ENCODE data around the gene PRPSAP1.

The PRPSAP1 gene

GRCh38 chr17:76260220-76260619, 93.5 kb downstream of the PRPSAP1 start:
- Histone ChIP-seq H3K36me3 (ENCODE audit: low read depth) (no peaks in the 10 kb centered on the region), H3K27ac (ENCODE audit: poor library complexity, severe bottlenecking) (no peak overlapping the region), H3K4me1 (ENCODE audit: insufficient read depth, poor library complexity, severe bottlenecking) (peaks cover 23% of the 10 kb centered on the region), H3K27me3 (ENCODE audit: insufficient read depth, poor library complexity, severe bottlenecking) (no peaks in the 10 kb centered on the region), H3K9me3 (ENCODE audit: severe bottlenecking) (no peaks in the 10 kb centered on the region), H3K4me3 (ENCODE audit: severe bottlenecking) (no peak overlapping the region)
- DNase-seq (ENCODE audit: low spot score) (no peak), ATAC-seq (ENCODE audit: low read depth) (no peak)
- TF ChIP-seq, protein P1, sequence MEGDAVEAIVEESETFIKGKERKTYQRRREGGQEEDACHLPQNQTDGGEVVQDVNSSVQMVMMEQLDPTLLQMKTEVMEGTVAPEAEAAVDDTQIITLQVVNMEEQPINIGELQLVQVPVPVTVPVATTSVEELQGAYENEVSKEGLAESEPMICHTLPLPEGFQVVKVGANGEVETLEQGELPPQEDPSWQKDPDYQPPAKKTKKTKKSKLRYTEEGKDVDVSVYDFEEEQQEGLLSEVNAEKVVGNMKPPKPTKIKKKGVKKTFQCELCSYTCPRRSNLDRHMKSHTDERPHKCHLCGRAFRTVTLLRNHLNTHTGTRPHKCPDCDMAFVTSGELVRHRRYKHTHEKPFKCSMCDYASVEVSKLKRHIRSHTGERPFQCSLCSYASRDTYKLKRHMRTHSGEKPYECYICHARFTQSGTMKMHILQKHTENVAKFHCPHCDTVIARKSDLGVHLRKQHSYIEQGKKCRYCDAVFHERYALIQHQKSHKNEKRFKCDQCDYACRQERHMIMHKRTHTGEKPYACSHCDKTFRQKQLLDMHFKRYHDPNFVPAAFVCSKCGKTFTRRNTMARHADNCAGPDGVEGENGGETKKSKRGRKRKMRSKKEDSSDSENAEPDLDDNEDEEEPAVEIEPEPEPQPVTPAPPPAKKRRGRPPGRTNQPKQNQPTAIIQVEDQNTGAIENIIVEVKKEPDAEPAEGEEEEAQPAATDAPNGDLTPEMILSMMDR (IDR thresholded peaks at IDR 0.05; ENCODE audit: poor library complexity, severe bottlenecking), result no peak
